NCI-H510A (cell line): ENCODE results near the gene GRK6.
A peak's percentile ranks its signal among the peaks of the same experiment; 100 is the strongest.
"Not testable (repeated sequence)": the region's sequence is repeated elsewhere in the genome, so short reads cannot be mapped to it uniquely, and the experiment has no call there.

ENCODE experiments used
- DNase-seq: peaks from one replicate; lab custom pipeline; 2025; lab: John Stamatoyannopoulos, UW

GRK6 gene

GRCh38 chr5:177471610-177472356 is 45.3 kb downstream of the GRK6 start:
- no peak for DNase-seq

GRCh38 chr5:177472460-177473442 is 46.3 kb downstream of the GRK6 start:
- no peak for DNase-seq

GRCh38 chr5:177473443-177474001 is 47.0 kb downstream of the GRK6 start, which contains the start of gene DBN1:
Gene DBN1 (minus strand): TSS chr5:177473634. CDS start chr5:177473521, 113 bp downstream.
- DNase-seq = peak; percentile 43

- no peak for DNase-seq
Measured at GRCh38 chr5:177474002-177474476, 47.6 kb downstream of the GRK6 start.

GRCh38 chr5:177474846-177475562 is 48.5 kb downstream of the GRK6 start:
- no peak for DNase-seq

GRCh38 chr5:177475563-177476427 is 49.3 kb downstream of the GRK6 start:
- DNase-seq = no peak

GRCh38 chr5:177476531-177477233 is 50.2 kb downstream of the GRK6 start:
- no peak for DNase-seq

GRCh38 chr5:177477701-177478477 is 51.4 kb downstream of the GRK6 start:
- no peak for DNase-seq

GRCh38 chr5:177478711-177479646 is 52.5 kb downstream of the GRK6 start:
- DNase-seq = no peak

GRCh38 chr5:177479774-177480173 is 53.3 kb downstream of the GRK6 start:
- DNase-seq = no peak

GRCh38 chr5:177482359-177482795 is 55.9 kb downstream of the GRK6 start:
- no peak for DNase-seq

- DNase-seq = no peak
Measured at GRCh38 chr5:177483042-177483441, 56.6 kb downstream of the GRK6 start.

GRCh38 chr5:177483994-177484901 is 57.8 kb downstream of the GRK6 start:
- no peak for DNase-seq

- DNase-seq = no peak
Measured at GRCh38 chr5:177484902-177485549, 58.5 kb downstream of the GRK6 start.

GRCh38 chr5:177485753-177486152 is 59.3 kb downstream of the GRK6 start:
- DNase-seq = not testable (repeated sequence)

GRCh38 chr5:177486256-177486655 is 59.8 kb downstream of the GRK6 start:
- no peak for DNase-seq
